CD14-positive monocyte (primary cell): Measurements from ENCODE around the gene ZNF683. TPM values are rescaled to one million over a fixed set of nuclear protein-coding genes. Genes with fewer than 3 reads are reported as not detected.
"Not testable (repeated sequence)": the region's sequence is repeated elsewhere in the genome, so short reads cannot be mapped to it uniquely, and the experiment has no call there.

Experiments
- DNase-seq, 3 donors: peaks; one replicate each; pipeline ENCODE4 v3.0.0-alpha.2; 2011 to 2022
- H2AFZ ChIP-seq: 2 replicates; pipeline ENCODE4 v1.6.0; 2012; ENCODE audit warnings: mild to moderate bottlenecking, low read depth, low read length, inconsistent platforms; ENCODE audit not compliant: insufficient read depth, poor library complexity, severe bottlenecking
- H3K27ac ChIP-seq, 2 donors: 1 replicate in 1 of 2; 2 replicates in 1 of 2; pipeline ENCODE4 v1.5.1; 2012 to 2013; ENCODE audit warnings: low read length in 2 of 2, control low read depth in 1 of 2, inconsistent platforms in 1 of 2, low read depth in 1 of 2, mild to moderate bottlenecking in 1 of 2
- H3K27me3 ChIP-seq, 2 donors: one replicate each; pipeline versions ENCODE4 v1.6.0 to v1.6.1; 2011 to 2013; ENCODE audit warnings: low read length in 2 of 2; ENCODE audit not compliant: control insufficient read depth in 2 of 2, insufficient read depth in 2 of 2
- H3K36me3 ChIP-seq, 2 donors: replicated peaks in 1 of 2; 1 replicate in 1 of 2; 2 replicates in 1 of 2; pipeline versions ENCODE4 v1.5.1 to v1.6.1; 2012 to 2013; ENCODE audit warnings: low read length in 2 of 2, control low read depth in 1 of 2, inconsistent platforms in 1 of 2, mild to moderate bottlenecking in 1 of 2; ENCODE audit not compliant: insufficient read depth in 2 of 2, control insufficient read depth in 1 of 2
- H3K4me1 ChIP-seq, 2 donors: 1 replicate in 1 of 2; 2 replicates in 1 of 2; pipeline versions ENCODE4 v1.5.1 to v1.6.1; 2012 to 2013; ENCODE audit warnings: low read length in 2 of 2, control low read depth in 1 of 2, inconsistent platforms in 1 of 2, mild to moderate bottlenecking in 1 of 2, moderate library complexity in 1 of 2; ENCODE audit not compliant: insufficient read depth in 2 of 2, control insufficient read depth in 1 of 2
- H3K4me2 ChIP-seq: replicated peaks from 2 replicates; pipeline ENCODE3; 2012; ENCODE audit warnings: low read length, moderate library complexity, mild to moderate bottlenecking; ENCODE audit not compliant: poor library complexity, severe bottlenecking; ENCODE audit errors: extremely low read depth
- H3K4me3 ChIP-seq, 3 experiments: fragments of 200-600 bp in 1 of 3; sonication (generic) in 1 of 3; replicated peaks in 1 of 3; 1 replicate in 2 of 3; 2 replicates in 1 of 3; pipeline ENCODE4 v1.5.1; 2011 to 2013; ENCODE audit warnings: low read length in 3 of 3, mild to moderate bottlenecking in 3 of 3, control low read depth in 2 of 3, low read depth in 2 of 3, inconsistent platforms in 1 of 3, moderate library complexity in 1 of 3
- H3K79me2 ChIP-seq: 2 replicates; pipeline ENCODE4 v1.6.0; 2012; ENCODE audit warnings: mild to moderate bottlenecking, control low read depth, inconsistent platforms, low read length, moderate library complexity; ENCODE audit not compliant: insufficient read depth
- H3K9ac ChIP-seq: 2 replicates; pipeline ENCODE4 v1.6.0; 2017; ENCODE audit warnings: low read length, mild to moderate bottlenecking; ENCODE audit not compliant: insufficient read depth, poor library complexity, severe bottlenecking
- H3K9me3 ChIP-seq, 2 donors: replicated peaks in 1 of 2; 1 replicate in 1 of 2; 2 replicates in 1 of 2; pipeline versions ENCODE4 v1.5.1 to v1.6.1; 2012 to 2013; ENCODE audit warnings: low read length in 2 of 2, control low read depth in 1 of 2; ENCODE audit not compliant: control insufficient read depth in 1 of 2, insufficient read depth in 1 of 2
- H4K20me1 ChIP-seq: 2 replicates; pipeline ENCODE4 v1.6.0; 2012; ENCODE audit warnings: mild to moderate bottlenecking, low read length, control low read depth, moderate library complexity; ENCODE audit not compliant: insufficient read depth
- H3K27ac Mint-ChIP-seq, 7 donors: one replicate each; pipeline ENCODE4 v1.8.0; 2020; ENCODE audit warnings: mild to moderate bottlenecking in 7 of 7, mixed read lengths in 7 of 7, moderate library complexity in 6 of 7, inconsistent platforms in 2 of 7
- H3K27me3 Mint-ChIP-seq, 3 donors: one replicate each; pipeline ENCODE4 v1.8.0; 2021 to 2022; ENCODE audit warnings: low read depth in 3 of 3, mild to moderate bottlenecking in 3 of 3, mixed read lengths in 3 of 3, moderate library complexity in 3 of 3, inconsistent platforms in 1 of 3
- H3K36me3 Mint-ChIP-seq, 2 donors: one replicate each; pipeline ENCODE4 v1.8.0; 2020; ENCODE audit warnings: mixed read lengths in 2 of 2, inconsistent platforms in 1 of 2, mild to moderate bottlenecking in 1 of 2
- H3K4me1 Mint-ChIP-seq: one replicate; pipeline ENCODE4 v1.8.0; 2020; ENCODE audit warnings: mild to moderate bottlenecking, mixed read lengths
- H3K4me3 Mint-ChIP-seq, 2 donors: one replicate each; pipeline ENCODE4 v1.8.0; 2020; ENCODE audit warnings: mild to moderate bottlenecking in 2 of 2, mixed read lengths in 2 of 2, moderate library complexity in 1 of 2
- H3K9me3 Mint-ChIP-seq, 7 donors: one replicate each; pipeline ENCODE4 v1.8.0; 2020 to 2022; ENCODE audit warnings: mixed read lengths in 7 of 7, mild to moderate bottlenecking in 6 of 7, moderate library complexity in 6 of 7, inconsistent platforms in 2 of 7
- CTCF ChIP-seq: fragments of 200-600 bp; IDR thresholded peaks from one replicate; pipeline ENCODE4 v1.8.0; 2022; ENCODE audit warnings: antibody characterized with exemption, mild to moderate bottlenecking
- whole genome bisulfite sequencing: methylation state at CpG from one replicate; pipeline ENCODE4 v1.1.5; 2013; ENCODE audit warnings: missing lambda C conversion rate; ENCODE audit not compliant: insufficient coverage; 5-methylcytosine and 5-hydroxymethylcytosine counted together
- intact Hi-C, 2 donors: fragments of 100-400 bp; cut with micrococcal nuclease; formaldehyde crosslinking; loops; one replicate each; pipeline versions ENCODE4 v1.15.0 to v1.15.1; 2023
- polyA plus RNA-seq, 3 donors: library from polyadenylated mRNA; depleted of rRNA in 1 of 3; unstranded in 2 of 3; stranded (reverse) in 1 of 3; fragments of 300-500 nt in 2 of 3; fragments of >200 nt in 1 of 3; fragmentation: Illumina TruSeq in 2 of 3; gene quantifications; 1 replicate in 2 of 3; 2 replicates in 1 of 3; pipeline ENCODE4 v1.2.3, GENCODE V29; 2012 to 2021

The ZNF683 gene
- polyA plus RNA-seq, 3 donors: not detected

- Mint-ChIP-seq H3K36me3 (no peaks in the 10 kb centered on the region), H3K9me3 (peaks cover 0 to 2% (median 0%) of the 10 kb centered on the region in 7 donors), H3K27me3 (peaks cover 13 to 34% (median 19%) of the 10 kb centered on the region in 3 donors), H3K4me1 (peaks cover 28% of the 10 kb centered on the region), H3K4me3 (no peak overlapping the region), H3K27ac (no peak overlapping the region)
- 93% methylated on average over 4 of the region's 7 CpGs for WGBS
- Histone ChIP-seq H2AFZ (no peak overlapping the region), H3K4me1 (peaks cover 11 to 12% of the 10 kb centered on the region in 2 donors), H3K36me3 (no peaks in the 10 kb centered on the region), H4K20me1 (no peaks in the 10 kb centered on the region), H3K27me3 (no peaks in the 10 kb centered on the region), H3K4me2 (no peak overlapping the region), H3K79me2 (no peaks in the 10 kb centered on the region), H3K4me3 (no peak overlapping the region), H3K9ac (no peak overlapping the region), H3K9me3 (no peaks in the 10 kb centered on the region), H3K27ac (no peak overlapping the region)
- no peak for DNase-seq
- no peak for TF ChIP-seq CTCF
- intact Hi-C loops: no loop called here
Measured at GRCh38 chr1:26388791-26389445, 16.4 kb upstream of the ZNF683 start.

GRCh38 chr1:26387447-26387846 is 14.9 kb upstream of the ZNF683 start:
- peaks cover 28% of the 10 kb centered on the region for H3K4me1 Mint-ChIP-seq
- Histone ChIP-seq H3K4me3 (no peak overlapping the region), H3K27ac (no peak overlapping the region), H3K36me3 (no peaks in the 10 kb centered on the region), H3K9me3 (no peaks in the 10 kb centered on the region), H3K79me2 (no peaks in the 10 kb centered on the region), H4K20me1 (no peaks in the 10 kb centered on the region), H3K4me2 (no peak overlapping the region), H3K9ac (no peak overlapping the region), H2AFZ (no peak overlapping the region), H3K4me1 (peaks cover 11 to 12% of the 10 kb centered on the region in 2 donors), H3K27me3 (no peaks in the 10 kb centered on the region)
- H3K9me3 Mint-ChIP-seq: peaks cover 0 to 2% (median 0%) of the 10 kb centered on the region in 7 donors
- 36% methylated on average over 4 of the region's 7 CpGs for WGBS
- no peak overlapping the region for H3K4me3 Mint-ChIP-seq
- H3K36me3 Mint-ChIP-seq: no peaks in the 10 kb centered on the region
- intact Hi-C loops: no loop called here
- H3K27ac Mint-ChIP-seq: no peak overlapping the region
- DNase-seq: no peak
- TF ChIP-seq CTCF: no peak
- peaks cover 13 to 32% (median 14%) of the 10 kb centered on the region in 3 donors for H3K27me3 Mint-ChIP-seq

- H3K36me3 Mint-ChIP-seq, H3K27ac Mint-ChIP-seq, H4K20me1 ChIP-seq, DNase-seq, H3K9me3 ChIP-seq, intact Hi-C loops, H3K4me3 ChIP-seq, H3K27me3 ChIP-seq, H3K9me3 Mint-ChIP-seq, H3K79me2 ChIP-seq, H2AFZ ChIP-seq, H3K36me3 ChIP-seq, H3K27ac ChIP-seq, H3K9ac ChIP-seq: not testable (repeated sequence)
- Histone ChIP-seq H3K4me2 (peak overlapping the region; percentile 57), H3K4me1 (peaks cover 11 to 12% of the 10 kb centered on the region in 2 donors)
- H3K4me3 Mint-ChIP-seq: peak overlapping the region; percentile 68 to 81
- H3K4me1 Mint-ChIP-seq: peaks cover 27% of the 10 kb centered on the region
- no CpG with 5 or more reads among the region's 3 CpGs for WGBS
- peaks cover 17 to 36% (median 20%) of the 10 kb centered on the region in 3 donors for H3K27me3 Mint-ChIP-seq
Measured at GRCh38 chr1:26385063-26385462, 12.5 kb upstream of the ZNF683 start.
